Subcutaneous abdominal adipose tissue (tissue), 5 donors: ENCODE data around the gene PVR.

Experiments used
- H3K27ac ChIP-seq: one replicate; pipeline ENCODE4 v1.7.0; 2013; ENCODE audit warnings: low read depth, mild to moderate bottlenecking, inconsistent platforms, low read length, moderate library complexity
- H3K27me3 ChIP-seq, 5 donors: one replicate each; pipeline ENCODE4 v1.7.0; 2013; ENCODE audit warnings: low read length in 5 of 5, inconsistent platforms in 1 of 5; ENCODE audit not compliant: control insufficient read depth in 5 of 5, insufficient read depth in 4 of 5
- H3K36me3 ChIP-seq, 5 donors: one replicate each; pipeline ENCODE4 v1.7.0; 2013; ENCODE audit warnings: low read length in 5 of 5; ENCODE audit not compliant: control insufficient read depth in 5 of 5, insufficient read depth in 5 of 5
- H3K4me1 ChIP-seq, 5 donors: one replicate each; pipeline ENCODE4 v1.7.0; 2013; ENCODE audit warnings: low read length in 5 of 5, mild to moderate bottlenecking in 3 of 5, moderate library complexity in 1 of 5; ENCODE audit not compliant: control insufficient read depth in 5 of 5, insufficient read depth in 5 of 5
- H3K4me3 ChIP-seq, 5 donors: one replicate each; pipeline ENCODE4 v1.7.0; 2013; ENCODE audit warnings: low read length in 5 of 5, low read depth in 1 of 5
- H3K9ac ChIP-seq, 5 donors: one replicate each; pipeline ENCODE4 v1.7.0; 2013; ENCODE audit warnings: low read length in 5 of 5, mild to moderate bottlenecking in 4 of 5, moderate library complexity in 3 of 5
- H3K9me3 ChIP-seq, 5 donors: one replicate each; pipeline ENCODE4 v1.7.0; 2013; ENCODE audit warnings: low read length in 5 of 5; ENCODE audit not compliant: control insufficient read depth in 5 of 5
- donor health status: healthy.
- donor health status: healthy.
- donor health status: healthy.
- donor health status: healthy.
- donor health status: healthy.

PVR gene

DNA sequence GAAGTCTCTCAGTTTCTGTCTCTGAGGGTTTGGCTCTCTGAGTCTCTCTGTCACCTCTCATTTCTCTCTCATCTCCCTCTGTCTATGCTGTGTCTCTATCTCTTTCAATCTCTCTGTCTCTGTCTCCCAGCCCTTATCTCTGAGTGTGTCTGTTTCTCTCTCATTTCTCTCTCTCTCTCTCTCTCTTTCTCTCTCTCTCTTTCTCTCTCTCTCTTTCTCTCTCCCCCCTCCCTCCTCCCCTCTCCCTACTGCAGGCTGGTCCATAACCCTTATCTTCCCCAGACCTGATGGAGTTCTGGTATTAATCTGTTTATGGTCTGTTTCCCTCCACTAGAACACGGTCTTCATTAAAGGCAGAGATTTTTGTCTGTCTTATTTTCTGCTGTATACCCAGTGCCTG lies 1.3 kb upstream of the PVR start:
- Histone ChIP-seq H3K9me3 (no peaks in the 10 kb centered on the region), H3K4me3 (no peak overlapping the region), H3K27me3 (no peaks in the 10 kb centered on the region), H3K27ac (no peak overlapping the region), H3K4me1 (peaks cover 2 to 17% (median 10%) of the 10 kb centered on the region in 5 donors), H3K36me3 (peaks cover 0 to 3% (median 3%) of the 10 kb centered on the region in 5 donors), H3K9ac (no peak overlapping the region)

DNA sequence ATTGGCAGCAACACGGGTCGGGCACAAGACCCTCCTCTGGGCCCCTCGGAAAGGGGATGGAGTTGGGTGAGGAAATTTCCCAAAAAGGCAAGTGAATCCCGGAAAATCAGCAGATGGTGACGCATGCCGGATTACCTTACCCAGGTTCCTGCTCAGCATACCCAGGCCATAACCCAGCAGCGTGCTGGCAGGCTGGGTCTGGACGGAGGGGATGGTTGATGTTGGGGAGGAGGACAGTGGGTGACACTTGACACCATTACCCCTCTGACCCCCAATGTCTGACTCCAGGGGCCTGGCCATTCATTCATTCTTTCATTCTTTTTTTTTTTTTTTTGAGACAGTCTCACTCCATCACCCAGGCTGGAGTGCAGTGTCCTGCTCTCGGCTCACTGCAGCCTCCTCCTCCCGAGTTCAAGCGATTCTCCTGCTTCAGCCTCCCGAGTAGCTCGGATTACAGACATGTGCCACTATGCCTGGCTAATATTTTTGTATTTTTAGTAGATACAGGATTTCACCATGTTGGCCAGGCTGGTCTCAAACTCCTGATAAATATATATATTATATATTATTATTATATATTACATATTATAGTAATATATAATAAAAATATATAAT lies 799 bp downstream of the PVR start:
- Histone ChIP-seq H3K27me3 (no peaks in the 10 kb centered on the region), H3K27ac (peak overlapping the region; percentile 50), H3K9ac (peak overlapping the region; percentile 63 to 91 (median 83)), H3K9me3 (no peaks in the 10 kb centered on the region), H3K4me1 (peaks cover 7 to 17% (median 16%) of the 10 kb centered on the region in 5 donors), H3K36me3 (peaks cover 0 to 20% (median 7%) of the 10 kb centered on the region in 5 donors), H3K4me3 (peak overlapping the region; percentile 78 to 96 (median 83))

DNA sequence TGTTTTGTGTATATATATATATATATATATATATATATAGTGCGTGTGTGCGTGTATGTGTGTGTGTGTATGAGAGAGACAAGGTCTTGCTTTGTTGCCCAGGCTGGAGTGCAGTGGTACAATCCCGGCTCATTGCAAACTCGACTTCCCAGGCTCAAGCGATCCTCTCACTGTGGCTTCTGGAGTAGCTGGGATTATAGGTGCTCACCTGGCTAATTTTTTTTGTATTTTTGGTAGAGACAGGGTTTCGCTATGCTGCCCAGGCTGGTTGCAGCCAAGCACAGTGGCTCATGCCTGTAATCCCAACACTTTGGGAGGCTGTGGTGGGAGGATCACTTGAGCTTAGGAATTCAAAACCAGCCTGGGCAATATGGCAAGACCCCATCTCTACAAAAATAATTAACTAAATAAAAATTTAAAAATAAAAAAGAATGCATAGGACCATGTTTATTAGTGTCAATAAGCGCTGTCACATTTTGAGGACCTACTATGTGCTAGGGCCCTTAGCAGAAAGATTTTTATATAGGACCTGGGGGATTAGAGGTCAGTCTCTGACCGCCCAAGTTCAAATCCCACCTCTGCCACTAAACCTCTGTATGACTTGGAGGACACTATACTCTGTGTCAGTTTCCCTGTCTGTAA lies 1.8 kb downstream of the PVR start:
- Histone ChIP-seq H3K9ac (no peak overlapping the region), H3K4me3 (no peak overlapping the region), H3K27ac (no peak overlapping the region), H3K36me3 (peaks cover 0 to 30% (median 17%) of the 10 kb centered on the region in 5 donors), H3K4me1 (peaks cover 7 to 16% (median 15%) of the 10 kb centered on the region in 5 donors), H3K9me3 (no peaks in the 10 kb centered on the region), H3K27me3 (no peaks in the 10 kb centered on the region)

DNA sequence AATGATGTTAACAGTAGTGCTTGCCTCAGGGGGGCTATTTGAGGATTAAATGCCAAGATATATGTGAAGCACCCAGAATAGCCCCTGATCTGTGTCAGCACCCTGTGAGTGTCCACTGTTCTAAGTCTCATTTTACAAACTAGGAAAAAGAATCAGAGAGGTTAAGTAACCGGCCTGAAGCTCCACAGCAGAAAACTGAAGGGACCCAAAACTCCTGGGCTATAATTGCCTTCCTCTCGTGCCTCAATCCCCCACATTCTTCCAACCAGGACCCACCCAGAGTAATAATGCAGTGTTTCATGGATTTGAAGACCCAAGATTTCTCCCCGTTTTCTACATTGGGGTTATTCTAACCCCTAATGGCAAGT lies 2.3 kb downstream of the PVR start:
- Histone ChIP-seq H3K36me3 (peaks cover 0 to 35% (median 21%) of the 10 kb centered on the region in 5 donors), H3K27ac (no peak overlapping the region), H3K27me3 (no peaks in the 10 kb centered on the region), H3K4me3 (no peak overlapping the region), H3K9me3 (no peaks in the 10 kb centered on the region), H3K9ac (no peak overlapping the region), H3K4me1 (peaks cover 7 to 16% (median 13%) of the 10 kb centered on the region in 5 donors)

DNA sequence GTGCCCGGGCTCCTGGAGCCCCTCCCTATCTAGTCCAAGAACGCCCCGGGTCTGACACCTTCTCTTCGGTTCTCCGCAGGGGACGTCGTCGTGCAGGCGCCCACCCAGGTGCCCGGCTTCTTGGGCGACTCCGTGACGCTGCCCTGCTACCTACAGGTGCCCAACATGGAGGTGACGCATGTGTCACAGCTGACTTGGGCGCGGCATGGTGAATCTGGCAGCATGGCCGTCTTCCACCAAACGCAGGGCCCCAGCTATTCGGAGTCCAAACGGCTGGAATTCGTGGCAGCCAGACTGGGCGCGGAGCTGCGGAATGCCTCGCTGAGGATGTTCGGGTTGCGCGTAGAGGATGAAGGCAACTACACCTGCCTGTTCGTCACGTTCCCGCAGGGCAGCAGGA lies 3.4 kb downstream of the PVR start:
- H3K36me3 ChIP-seq, result peaks cover 0 to 46% (median 30%) of the 10 kb centered on the region in 5 donors
- no peak overlapping the region for H3K27ac ChIP-seq
- H3K27me3 ChIP-seq, result no peaks in the 10 kb centered on the region
- no peak overlapping the region for H3K9ac ChIP-seq
- no peaks in the 10 kb centered on the region for H3K9me3 ChIP-seq
- peaks cover 7 to 16% (median 13%) of the 10 kb centered on the region in 5 donors for H3K4me1 ChIP-seq
- H3K4me3 ChIP-seq, result no peak overlapping the region

DNA sequence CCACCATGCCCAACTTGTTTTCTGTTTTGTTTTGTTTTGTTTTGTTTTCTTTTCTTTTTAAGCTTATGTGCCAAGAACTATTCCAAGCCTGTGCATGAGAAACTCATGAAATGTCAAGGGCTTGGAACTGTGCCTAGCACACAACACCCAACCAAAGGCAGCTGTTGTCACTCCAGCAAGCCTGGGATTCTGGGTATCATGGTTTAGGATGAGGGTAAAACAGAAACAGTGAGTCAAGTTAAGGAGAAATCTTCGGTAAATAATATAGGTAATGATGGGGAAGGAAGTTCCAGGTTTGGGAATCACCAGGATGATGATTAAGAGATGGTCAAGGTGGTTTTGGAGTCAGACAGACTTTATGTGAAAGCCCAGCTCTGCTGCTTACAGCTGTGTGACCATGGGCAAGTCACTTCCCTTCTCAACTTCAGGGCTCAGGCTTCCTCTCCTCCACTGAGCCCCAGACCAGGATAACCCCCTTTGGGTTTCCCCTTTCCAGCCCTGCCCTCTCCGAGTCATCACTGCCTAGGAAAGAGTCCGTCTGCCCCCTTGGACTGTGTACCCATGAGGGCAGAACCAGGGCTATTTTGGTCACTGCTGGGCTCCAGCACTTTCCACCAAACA lies 5.0 kb downstream of the PVR start:
- H3K27me3 ChIP-seq, result no peaks in the 10 kb centered on the region
- H3K4me3 ChIP-seq, result no peak overlapping the region
- H3K4me1 ChIP-seq, result peaks cover 6 to 12% (median 8%) of the 10 kb centered on the region in 5 donors
- H3K27ac ChIP-seq, result no peak overlapping the region
- no peaks in the 10 kb centered on the region for H3K9me3 ChIP-seq
- H3K36me3 ChIP-seq, result peaks cover 0 to 59% (median 42%) of the 10 kb centered on the region in 5 donors
- H3K9ac ChIP-seq, result no peak overlapping the region

DNA sequence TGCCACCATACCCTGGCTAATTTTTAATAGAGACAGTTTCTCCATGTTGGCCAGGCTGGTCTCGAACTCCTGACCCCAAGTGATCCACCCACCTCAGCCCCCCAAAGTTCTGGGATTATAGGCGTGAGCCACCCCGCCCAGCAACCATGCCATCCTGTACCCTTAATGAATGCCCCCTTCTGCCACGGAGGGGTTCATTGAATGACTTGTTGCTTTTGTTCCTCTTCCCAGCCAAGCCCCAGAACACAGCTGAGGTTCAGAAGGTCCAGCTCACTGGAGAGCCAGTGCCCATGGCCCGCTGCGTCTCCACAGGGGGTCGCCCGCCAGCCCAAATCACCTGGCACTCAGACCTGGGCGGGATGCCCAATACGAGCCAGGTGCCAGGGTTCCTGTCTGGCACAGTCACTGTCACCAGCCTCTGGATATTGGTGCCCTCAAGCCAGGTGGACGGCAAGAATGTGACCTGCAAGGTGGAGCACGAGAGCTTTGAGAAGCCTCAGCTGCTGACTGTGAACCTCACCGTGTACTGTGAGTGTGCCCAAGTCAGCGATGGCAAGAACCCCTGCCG lies 6.0 kb downstream of the PVR start:
- Histone ChIP-seq H3K27me3 (no peaks in the 10 kb centered on the region), H3K27ac (no peak overlapping the region), H3K9ac (no peak overlapping the region), H3K4me3 (no peak overlapping the region), H3K9me3 (no peaks in the 10 kb centered on the region), H3K4me1 (peaks cover 0 to 7% (median 5%) of the 10 kb centered on the region in 5 donors), H3K36me3 (peaks cover 0 to 60% (median 42%) of the 10 kb centered on the region in 5 donors)

DNA sequence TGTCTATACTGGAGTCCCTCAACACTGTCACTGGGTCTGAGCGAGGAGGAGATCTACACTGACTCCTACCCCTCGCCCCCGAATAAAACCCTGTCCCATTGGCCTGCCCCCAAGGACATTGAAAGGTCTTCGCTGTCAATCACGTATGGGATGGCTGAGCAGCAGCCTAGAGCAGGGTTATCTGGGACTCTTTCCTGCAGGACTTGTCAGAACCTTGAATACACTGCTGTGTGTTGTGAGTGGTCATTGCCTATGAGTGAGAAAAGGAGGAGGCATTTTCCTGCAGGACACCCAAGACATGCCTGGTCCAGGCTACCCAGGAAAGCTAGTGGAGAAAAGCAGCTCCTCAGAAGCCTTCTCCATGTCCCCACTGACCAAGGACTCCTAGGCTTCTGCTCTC lies 9.6 kb downstream of the PVR start:
- Histone ChIP-seq H3K9ac (no peak overlapping the region), H3K4me1 (peaks cover 0 to 6% (median 5%) of the 10 kb centered on the region in 5 donors), H3K4me3 (no peak overlapping the region), H3K36me3 (peaks cover 0 to 76% (median 55%) of the 10 kb centered on the region in 5 donors), H3K27ac (no peak overlapping the region), H3K27me3 (no peaks in the 10 kb centered on the region), H3K9me3 (no peaks in the 10 kb centered on the region)

DNA sequence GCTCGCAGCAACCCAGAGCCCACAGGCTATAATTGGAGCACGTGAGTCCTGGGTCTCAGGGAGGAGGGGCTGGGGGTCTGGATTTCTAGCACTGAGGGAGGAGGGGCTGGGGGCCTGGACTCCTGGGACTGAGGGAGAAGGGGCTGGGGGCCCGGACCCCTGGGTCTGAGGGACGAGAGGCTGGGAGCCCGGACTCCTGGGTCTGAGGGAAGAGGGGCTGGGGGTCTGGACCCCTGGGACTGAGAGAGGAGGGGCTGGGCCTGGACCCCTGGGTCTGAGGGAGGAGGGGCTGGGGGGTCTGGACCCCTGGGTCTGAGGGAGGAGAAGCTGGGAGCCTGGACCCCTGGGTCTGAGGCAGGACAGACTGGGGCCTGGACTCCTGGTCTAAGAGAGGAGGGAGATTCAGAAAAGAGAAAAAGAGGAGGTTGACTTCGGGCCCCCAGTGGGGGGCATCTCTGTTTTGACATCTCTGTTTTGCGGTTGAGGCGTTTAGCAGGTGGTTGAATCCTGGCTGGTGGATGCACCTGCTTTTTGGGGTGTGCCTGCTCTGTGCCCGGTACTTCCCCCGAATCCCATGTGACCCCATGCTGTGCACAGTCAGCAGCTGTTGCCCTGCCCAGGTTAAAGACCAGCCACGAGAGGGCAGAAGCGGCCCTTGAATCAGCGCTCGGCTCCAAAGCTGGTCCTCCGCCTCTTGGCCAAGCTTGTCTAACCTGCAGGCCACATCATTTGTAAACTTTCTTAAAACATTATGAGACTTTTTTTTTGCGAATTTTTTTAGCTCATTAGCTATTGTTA lies 10.5 kb downstream of the PVR start:
- Histone ChIP-seq H3K27ac (no peak overlapping the region), H3K4me3 (no peak overlapping the region), H3K4me1 (peaks cover 0 to 6% (median 3%) of the 10 kb centered on the region in 5 donors), H3K36me3 (peaks cover 0 to 76% (median 61%) of the 10 kb centered on the region in 5 donors), H3K9ac (no peak overlapping the region), H3K9me3 (no peaks in the 10 kb centered on the region), H3K27me3 (no peaks in the 10 kb centered on the region)
